K562 (cell line): ENCODE measurements around the gene RDH5. TPM values are rescaled to one million over a fixed set of nuclear protein-coding genes. Genes with fewer than 3 reads are reported as not detected.

ENCODE experiments used
- CBX2 ChIP-seq: fragments of 200-600 bp; sonication (generic); IDR thresholded peaks from one replicate; pipeline ENCODE4 v1.6.1; 2012; ENCODE audit warnings: mild to moderate bottlenecking, low read length, inconsistent platforms; ENCODE audit not compliant: insufficient read depth, poor library complexity, severe bottlenecking
- CREM ChIP-seq: IDR thresholded peaks from 2 replicates; pipeline ENCODE4 v1.6.1; 2014; ENCODE audit warnings: antibody characterized with exemption, low read depth
- EHMT2 ChIP-seq: fragments of 450-650 bp; IDR thresholded peaks from 2 replicates; pipeline ENCODE4 v1.6.1; 2018; ENCODE audit warnings: antibody characterized with exemption
- MCM2 ChIP-seq: fragments of 450-650 bp; IDR thresholded peaks from 2 replicates; pipeline ENCODE4 v1.6.1; 2017; ENCODE audit warnings: low read depth, mild to moderate bottlenecking
- MTA3 ChIP-seq: fragments of 450-650 bp; formaldehyde crosslinking; IDR thresholded peaks from 2 replicates; pipeline ENCODE4 v1.6.1; 2017; ENCODE audit warnings: mild to moderate bottlenecking, borderline replicate concordance
- PCBP1 ChIP-seq: fragments of 200-400 bp; formaldehyde crosslinking; IDR thresholded peaks from 2 replicates; pipeline ENCODE4 v1.6.1; 2018; ENCODE audit warnings: mild to moderate bottlenecking, low read depth, low read length; ENCODE audit not compliant: poor library complexity, severe bottlenecking
- RBM39 ChIP-seq: fragments of 200-400 bp; formaldehyde crosslinking; optimal IDR thresholded peaks from 2 replicates; pipeline ENCODE3; 2018; ENCODE audit warnings: low read depth, low read length
- STAT5B ChIP-seq: fragments of 250-450 bp; sonication (Bioruptor Pico); IDR thresholded peaks from 2 replicates; pipeline ENCODE4 v1.8.0; 2021; ENCODE audit warnings: mild to moderate bottlenecking, inconsistent platforms
- ZNF518B ChIP-seq: fragments of 250-450 bp; sonication (Bioruptor Pico); IDR thresholded peaks from 2 replicates; pipeline ENCODE4 v1.5.0; 2021; ENCODE audit warnings: mild to moderate bottlenecking, moderate library complexity
- ZNF561 ChIP-seq: fragments of 450-650 bp; formaldehyde crosslinking; conservative IDR thresholded peaks from 2 replicates; pipeline ENCODE4 v1.4.0; 2020; ENCODE audit warnings: mild to moderate bottlenecking, moderate library complexity
- polyA plus RNA-seq, 8 experiments: library from polyadenylated mRNA; depleted of rRNA in 4 of 8; stranded (reverse) in 5 of 8; unstranded in 3 of 8; fragments of >200 nt; fragmentation: Nextera tagmentation in 2 of 8; fragmentation: Illumina TruSeq in 1 of 8; extraction: Ambion mirVana in 2 of 8; extraction: Trizol in 1 of 8; gene quantifications; 2 replicates each; pipeline versions ENCODE4 v1.2.1 to v1.2.3, GENCODE V29; 2011 to 2014; ENCODE audit warnings: inconsistent platforms in 1 of 8, missing spikeins in 1 of 8
- total RNA-seq, 7 experiments: library from RNA; depleted of rRNA in 6 of 7; stranded (reverse); fragments of >200 nt in 6 of 7; fragmentation: Illumina TruSeq in 2 of 7; extraction: Trizol in 2 of 7; gene quantifications; 2 replicates each; pipeline versions ENCODE4 v1.2.1 to v1.2.3, GENCODE V29; 2011 to 2021; ENCODE audit warnings: low replicate concordance in 1 of 7
- TF ChIP-seq, protein P1 (sequence below): fragments of 200-400 bp; formaldehyde crosslinking; IDR thresholded peaks from 2 replicates; pipeline ENCODE4 v1.6.1; 2017; ENCODE audit warnings: mild to moderate bottlenecking, low read depth, low read length, moderate library complexity
- TF ChIP-seq, protein P2 (sequence below): sonication (generic); formaldehyde crosslinking; IDR thresholded peaks from 2 replicates; pipeline ENCODE4 v1.8.0; 2023; ENCODE audit warnings: mild to moderate bottlenecking, missing genetic modification reagents
- TF ChIP-seq, protein P3 (sequence below): sonication (generic); formaldehyde crosslinking; IDR thresholded peaks from 2 replicates; pipeline ENCODE4 v1.8.0; 2022; ENCODE audit warnings: missing genetic modification reagents, mild to moderate bottlenecking, borderline replicate concordance
- TF ChIP-seq, protein P4 (sequence below): IDR thresholded peaks from 3 replicates; pipeline ENCODE4 v1.6.1; 2011; ENCODE audit warnings: borderline replicate concordance, mild to moderate bottlenecking; ENCODE audit not compliant: insufficient read length, insufficient read depth

Gene RDH5
- total and polyA plus RNA-seq, 9 of the 15 experiments (the other 6 are each of a cell fraction or from before 2014, with no cell fraction given): 0.28 to 2.0 (median 1.1) TPM; not detected in 1

GRCh38 chr12:55728939-55729818, 9.0 kb downstream of the RDH5 start, which contains the start of gene CD63 (continued):
- TF ChIP-seq ZNF518B (CRISPR knock-in tag): no peak
- TF ChIP-seq PCBP1: peak; percentile 39
- TF ChIP-seq MCM2: no peak
- no peak for TF ChIP-seq EHMT2
- TF ChIP-seq, protein P1, sequence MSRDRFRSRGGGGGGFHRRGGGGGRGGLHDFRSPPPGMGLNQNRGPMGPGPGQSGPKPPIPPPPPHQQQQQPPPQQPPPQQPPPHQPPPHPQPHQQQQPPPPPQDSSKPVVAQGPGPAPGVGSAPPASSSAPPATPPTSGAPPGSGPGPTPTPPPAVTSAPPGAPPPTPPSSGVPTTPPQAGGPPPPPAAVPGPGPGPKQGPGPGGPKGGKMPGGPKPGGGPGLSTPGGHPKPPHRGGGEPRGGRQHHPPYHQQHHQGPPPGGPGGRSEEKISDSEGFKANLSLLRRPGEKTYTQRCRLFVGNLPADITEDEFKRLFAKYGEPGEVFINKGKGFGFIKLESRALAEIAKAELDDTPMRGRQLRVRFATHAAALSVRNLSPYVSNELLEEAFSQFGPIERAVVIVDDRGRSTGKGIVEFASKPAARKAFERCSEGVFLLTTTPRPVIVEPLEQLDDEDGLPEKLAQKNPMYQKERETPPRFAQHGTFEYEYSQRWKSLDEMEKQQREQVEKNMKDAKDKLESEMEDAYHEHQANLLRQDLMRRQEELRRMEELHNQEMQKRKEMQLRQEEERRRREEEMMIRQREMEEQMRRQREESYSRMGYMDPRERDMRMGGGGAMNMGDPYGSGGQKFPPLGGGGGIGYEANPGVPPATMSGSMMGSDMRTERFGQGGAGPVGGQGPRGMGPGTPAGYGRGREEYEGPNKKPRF: no peak
- peak; percentile 93 for TF ChIP-seq CREM
- TF ChIP-seq, protein P2, sequence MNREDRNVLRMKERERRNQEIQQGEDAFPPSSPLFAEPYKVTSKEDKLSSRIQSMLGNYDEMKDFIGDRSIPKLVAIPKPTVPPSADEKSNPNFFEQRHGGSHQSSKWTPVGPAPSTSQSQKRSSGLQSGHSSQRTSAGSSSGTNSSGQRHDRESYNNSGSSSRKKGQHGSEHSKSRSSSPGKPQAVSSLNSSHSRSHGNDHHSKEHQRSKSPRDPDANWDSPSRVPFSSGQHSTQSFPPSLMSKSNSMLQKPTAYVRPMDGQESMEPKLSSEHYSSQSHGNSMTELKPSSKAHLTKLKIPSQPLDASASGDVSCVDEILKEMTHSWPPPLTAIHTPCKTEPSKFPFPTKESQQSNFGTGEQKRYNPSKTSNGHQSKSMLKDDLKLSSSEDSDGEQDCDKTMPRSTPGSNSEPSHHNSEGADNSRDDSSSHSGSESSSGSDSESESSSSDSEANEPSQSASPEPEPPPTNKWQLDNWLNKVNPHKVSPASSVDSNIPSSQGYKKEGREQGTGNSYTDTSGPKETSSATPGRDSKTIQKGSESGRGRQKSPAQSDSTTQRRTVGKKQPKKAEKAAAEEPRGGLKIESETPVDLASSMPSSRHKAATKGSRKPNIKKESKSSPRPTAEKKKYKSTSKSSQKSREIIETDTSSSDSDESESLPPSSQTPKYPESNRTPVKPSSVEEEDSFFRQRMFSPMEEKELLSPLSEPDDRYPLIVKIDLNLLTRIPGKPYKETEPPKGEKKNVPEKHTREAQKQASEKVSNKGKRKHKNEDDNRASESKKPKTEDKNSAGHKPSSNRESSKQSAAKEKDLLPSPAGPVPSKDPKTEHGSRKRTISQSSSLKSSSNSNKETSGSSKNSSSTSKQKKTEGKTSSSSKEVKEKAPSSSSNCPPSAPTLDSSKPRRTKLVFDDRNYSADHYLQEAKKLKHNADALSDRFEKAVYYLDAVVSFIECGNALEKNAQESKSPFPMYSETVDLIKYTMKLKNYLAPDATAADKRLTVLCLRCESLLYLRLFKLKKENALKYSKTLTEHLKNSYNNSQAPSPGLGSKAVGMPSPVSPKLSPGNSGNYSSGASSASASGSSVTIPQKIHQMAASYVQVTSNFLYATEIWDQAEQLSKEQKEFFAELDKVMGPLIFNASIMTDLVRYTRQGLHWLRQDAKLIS (CRISPR knock-in tag): no peak
- TF ChIP-seq, protein P3, sequence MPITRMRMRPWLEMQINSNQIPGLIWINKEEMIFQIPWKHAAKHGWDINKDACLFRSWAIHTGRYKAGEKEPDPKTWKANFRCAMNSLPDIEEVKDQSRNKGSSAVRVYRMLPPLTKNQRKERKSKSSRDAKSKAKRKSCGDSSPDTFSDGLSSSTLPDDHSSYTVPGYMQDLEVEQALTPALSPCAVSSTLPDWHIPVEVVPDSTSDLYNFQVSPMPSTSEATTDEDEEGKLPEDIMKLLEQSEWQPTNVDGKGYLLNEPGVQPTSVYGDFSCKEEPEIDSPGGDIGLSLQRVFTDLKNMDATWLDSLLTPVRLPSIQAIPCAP (CRISPR knock-in tag): no peak
- no peak for TF ChIP-seq CBX2
- peak; percentile 91; the same call in 1 of the 2 replicates for TF ChIP-seq MTA3
- TF ChIP-seq, protein P4, sequence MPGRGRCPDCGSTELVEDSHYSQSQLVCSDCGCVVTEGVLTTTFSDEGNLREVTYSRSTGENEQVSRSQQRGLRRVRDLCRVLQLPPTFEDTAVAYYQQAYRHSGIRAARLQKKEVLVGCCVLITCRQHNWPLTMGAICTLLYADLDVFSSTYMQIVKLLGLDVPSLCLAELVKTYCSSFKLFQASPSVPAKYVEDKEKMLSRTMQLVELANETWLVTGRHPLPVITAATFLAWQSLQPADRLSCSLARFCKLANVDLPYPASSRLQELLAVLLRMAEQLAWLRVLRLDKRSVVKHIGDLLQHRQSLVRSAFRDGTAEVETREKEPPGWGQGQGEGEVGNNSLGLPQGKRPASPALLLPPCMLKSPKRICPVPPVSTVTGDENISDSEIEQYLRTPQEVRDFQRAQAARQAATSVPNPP: no peak
- no peak for TF ChIP-seq STAT5B
- peak; percentile 75 for TF ChIP-seq RBM39
- no peak for TF ChIP-seq ZNF561 (CRISPR knock-in tag)
